ENCODE measurements around the gene CUBN.
A peak's percentile ranks its signal among the peaks of the same experiment; 100 is the strongest.

The CUBN gene

DNA sequence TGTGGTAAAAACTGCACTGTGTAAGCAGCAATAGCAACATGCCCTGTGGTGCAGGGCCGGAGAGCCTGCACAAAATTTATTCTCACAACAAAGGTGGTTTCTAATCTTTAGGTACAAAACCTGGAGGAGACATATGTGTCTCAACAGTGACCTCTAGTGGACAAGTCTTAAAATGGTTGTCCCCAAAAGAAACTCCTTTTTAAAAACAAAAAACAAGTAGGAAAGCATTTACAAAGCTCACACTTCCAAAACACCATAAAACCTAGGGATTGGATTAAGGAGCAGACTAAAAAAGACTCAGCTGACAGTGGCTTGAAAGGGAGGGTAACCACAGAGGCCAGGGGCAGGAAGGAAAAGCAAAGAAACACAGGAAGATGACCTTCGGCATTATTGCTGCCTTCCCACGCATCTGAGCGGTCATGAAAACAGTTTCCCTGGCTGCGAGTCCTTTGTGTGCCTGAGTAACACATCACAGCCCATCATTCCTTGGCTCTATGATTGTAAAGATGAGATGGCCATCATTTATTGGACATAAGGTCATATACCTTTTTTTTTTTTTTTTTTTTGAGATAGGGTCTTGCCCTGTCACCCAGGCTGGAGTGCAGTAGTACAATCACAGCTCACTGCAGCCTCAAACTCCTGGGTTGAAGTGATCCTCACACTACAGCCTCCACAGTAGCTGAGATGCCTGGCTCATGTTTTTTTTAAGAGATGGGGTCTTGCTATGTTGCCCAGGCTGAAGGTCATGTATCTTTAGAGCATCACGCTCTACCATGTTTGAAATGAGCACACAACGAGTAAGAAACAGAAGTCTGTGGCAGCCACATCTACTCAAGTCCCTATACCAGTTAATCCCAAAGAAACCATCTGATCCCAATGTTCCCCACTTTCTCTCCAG lies 351.9 kb downstream of the CUBN start:
- FAIRE-seq (peak; percentile 92), DNase-seq (ENCODE audit: insufficient read length, low spot score) (peak; percentile 29)
- TF ChIP-seq POLR2A (IDR thresholded peaks at IDR 0.05; ENCODE audit: low read depth, low read length): no peak

DNA sequence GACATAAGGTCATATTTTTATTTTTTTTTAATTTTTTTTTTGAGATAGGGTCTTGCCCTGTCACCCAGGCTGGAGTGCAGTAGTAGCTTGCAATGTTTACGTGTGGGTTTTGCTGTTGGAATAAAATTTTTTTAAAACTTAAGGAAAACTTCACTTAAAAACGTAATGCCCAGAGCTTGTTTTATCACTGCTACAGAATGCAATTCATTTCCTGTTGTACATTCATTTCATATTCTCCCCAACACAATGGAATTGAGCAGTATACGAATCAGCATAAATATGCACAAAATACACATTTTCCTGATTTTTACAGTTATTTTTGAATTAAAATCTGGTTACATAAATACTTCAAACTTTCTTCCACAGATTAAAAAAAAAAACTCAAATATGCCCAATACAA lies 352.7 kb downstream of the CUBN start:
- no peak for DNase-seq (ENCODE audit: insufficient read length, low spot score)
- no peak for TF ChIP-seq POLR2A (IDR thresholded peaks at IDR 0.05; ENCODE audit: low read depth, low read length)
- no peak for FAIRE-seq

All from H54 (cell line).